Measurements from ENCODE around the gene ADA.

Gene ADA

GRCh38 chr20:44644667-44645131, 6.8 kb downstream of the ADA start:
- no peak for DNase-seq (ENCODE audit: low spot score)

- DNase-seq (ENCODE audit: low spot score) = no peak
Measured at GRCh38 chr20:44644230-44644617, 7.3 kb downstream of the ADA start.

GRCh38 chr20:44643596-44644229, 7.8 kb downstream of the ADA start:
- no peak for DNase-seq (ENCODE audit: low spot score)

- DNase-seq (ENCODE audit: low spot score) = no peak
Measured at GRCh38 chr20:44643154-44643519, 8.4 kb downstream of the ADA start.

- peak; percentile 27 for DNase-seq (ENCODE audit: low spot score)
Measured at GRCh38 chr20:44642203-44643153, 9.0 kb downstream of the ADA start.

GRCh38 chr20:44641325-44641724, 10.2 kb downstream of the ADA start:
- no peak for DNase-seq (ENCODE audit: low spot score)

GRCh38 chr20:44640522-44640921, 11.0 kb downstream of the ADA start:
- no peak for DNase-seq (ENCODE audit: low spot score)

GRCh38 chr20:44637522-44638372, 13.8 kb downstream of the ADA start:
- DNase-seq (ENCODE audit: low spot score) = no peak

- no peak for DNase-seq (ENCODE audit: low spot score)
Measured at GRCh38 chr20:44637042-44637441, 14.5 kb downstream of the ADA start.

GRCh38 chr20:44635877-44636276, 15.6 kb downstream of the ADA start:
- no peak for DNase-seq (ENCODE audit: low spot score)

GRCh38 chr20:44633872-44634600, 17.5 kb downstream of the ADA start:
- no peak for DNase-seq (ENCODE audit: low spot score)

- no peak for DNase-seq (ENCODE audit: low spot score)
Measured at GRCh38 chr20:44633187-44633810, 18.2 kb downstream of the ADA start.

GRCh38 chr20:44632103-44632752, 19.3 kb downstream of the ADA start:
- no peak for DNase-seq (ENCODE audit: low spot score)

- DNase-seq (ENCODE audit: low spot score) = no peak
Measured at GRCh38 chr20:44630297-44630696, 21.2 kb downstream of the ADA start.

GRCh38 chr20:44629542-44629941, 22.0 kb downstream of the ADA start:
- no peak for DNase-seq (ENCODE audit: low spot score)

GRCh38 chr20:44629017-44629385, 22.5 kb downstream of the ADA start:
- no peak for DNase-seq (ENCODE audit: low spot score)

- no peak for DNase-seq (ENCODE audit: low spot score)
Measured at GRCh38 chr20:44627364-44628010, 24.0 kb downstream of the ADA start.

GRCh38 chr20:44626278-44626677, 25.2 kb downstream of the ADA start:
- no peak for DNase-seq (ENCODE audit: low spot score)

- no peak for DNase-seq (ENCODE audit: low spot score)
Measured at GRCh38 chr20:44625361-44625760, 26.1 kb downstream of the ADA start.

GRCh38 chr20:44624743-44625271, 26.7 kb downstream of the ADA start:
- no peak for DNase-seq (ENCODE audit: low spot score)
